SK-N-SH (cell line): Measurements from ENCODE around the gene INPP5A. TPM values are rescaled to one million over a fixed set of nuclear protein-coding genes. Genes with fewer than 3 reads are reported as not detected.

ENCODE experiments used
- CTCF ChIA-PET: fragments of 300-600, 350-600 bp; formaldehyde crosslinking; extraction: SDS; loops from one replicate; lab custom pipeline; 2021; lab: Yijun Ruan, JAX
- POLR2A ChIA-PET: fragments of 350-600 bp; sonication (Branson Sonifier 250); formaldehyde crosslinking; extraction: SDS; loops from one replicate; lab custom pipeline; 2020; ENCODE audit warnings: antibody characterized with exemption, inconsistent platforms; lab: Yijun Ruan, JAX
- DNase-seq: peaks from one replicate; pipeline ENCODE4 v3.0.0; 2012
- H2AFZ ChIP-seq: fragments of 200-600 bp; sonication (generic); 2 replicates; pipeline ENCODE4 v1.8.1; 2016; ENCODE audit warnings: antibody characterized with exemption, mild to moderate bottlenecking, low read depth
- H3F3A ChIP-seq: fragments of 200-600 bp; sonication (generic); replicated peaks from 2 replicates; pipeline ENCODE3; 2016; ENCODE audit warnings: antibody characterized with exemption, mild to moderate bottlenecking; ENCODE audit not compliant: insufficient read depth
- H3K27ac ChIP-seq, 2 experiments: fragments of 200-500 bp in 1 of 2; fragments of 200-600 bp in 1 of 2; sonication (Bioruptor generic) in 1 of 2; sonication (generic), shearing (Covaris generic) in 1 of 2; 2 replicates each; pipeline versions ENCODE4 v1.5.1 to v1.6.1; 2014 to 2016; ENCODE audit warnings: low read depth in 2 of 2, inconsistent platforms in 1 of 2, low read length in 1 of 2, mild to moderate bottlenecking in 1 of 2, mixed read lengths in 1 of 2
- H3K27me3 ChIP-seq: fragments of 200-600 bp; sonication (generic), shearing (Covaris generic); 2 replicates; pipeline ENCODE4 v1.6.1; 2016; ENCODE audit warnings: mixed run types; ENCODE audit not compliant: insufficient read depth
- H3K36me3 ChIP-seq, 2 experiments: fragments of 200-500 bp in 1 of 2; fragments of 200-600 bp in 1 of 2; sonication (Bioruptor generic) in 1 of 2; sonication (generic) in 1 of 2; replicated peaks in 1 of 2; 2 replicates each; pipeline versions ENCODE3 to v1.5.1; 2014 to 2016; ENCODE audit warnings: low read length in 1 of 2, mild to moderate bottlenecking in 1 of 2; ENCODE audit not compliant: insufficient read depth in 2 of 2, control insufficient read depth in 1 of 2
- H3K4me1 ChIP-seq, 2 experiments: fragments of 200-500 bp in 1 of 2; fragments of 200-600 bp in 1 of 2; sonication (Bioruptor generic) in 1 of 2; sonication (generic), shearing (Covaris generic) in 1 of 2; 2 replicates each; pipeline versions ENCODE4 v1.5.1 to v1.6.1; 2014 to 2016; ENCODE audit warnings: low read depth in 1 of 2, low read length in 1 of 2, mixed run types in 1 of 2; ENCODE audit not compliant: insufficient read depth in 2 of 2, control insufficient read depth in 1 of 2
- H3K4me2 ChIP-seq: fragments of 200-600 bp; sonication (generic), shearing (Covaris generic); 2 replicates; pipeline ENCODE4 v1.6.1; 2017; ENCODE audit warnings: mixed run types
- H3K4me3 ChIP-seq, 2 experiments: fragments of 200-500 bp in 1 of 2; fragments of 200-600 bp in 1 of 2; sonication (Bioruptor generic) in 1 of 2; sonication (generic), shearing (Covaris generic) in 1 of 2; 2 replicates each; pipeline versions ENCODE4 v1.5.1 to v1.8.1; 2014 to 2016; ENCODE audit warnings: low read depth in 2 of 2, inconsistent platforms in 1 of 2, low read length in 1 of 2, mild to moderate bottlenecking in 1 of 2, mixed read lengths in 1 of 2, moderate library complexity in 1 of 2
- H3K79me2 ChIP-seq: fragments of 200-600 bp; sonication (generic); 2 replicates; pipeline ENCODE4 v1.8.1; 2017; ENCODE audit warnings: mild to moderate bottlenecking; ENCODE audit not compliant: insufficient read depth
- H3K9ac ChIP-seq: fragments of 200-600 bp; sonication (generic); 2 replicates; pipeline ENCODE4 v1.6.1; 2017; ENCODE audit warnings: mixed run types
- H3K9me2 ChIP-seq: fragments of 200-600 bp; sonication (generic); 2 replicates; pipeline ENCODE4 v1.6.1; 2017; ENCODE audit warnings: mixed run types
- H3K9me3 ChIP-seq: fragments of 200-600 bp; sonication (generic); 2 replicates; pipeline ENCODE4 v1.6.1; 2017; ENCODE audit warnings: mixed run types, mild to moderate bottlenecking, moderate library complexity
- H4K20me1 ChIP-seq: fragments of 200-600 bp; sonication (generic); 2 replicates; pipeline ENCODE4 v1.6.1; 2017; ENCODE audit warnings: mild to moderate bottlenecking, mixed run types; ENCODE audit not compliant: insufficient read depth
- CTCF ChIP-seq: fragments of 200-600 bp; sonication (generic); IDR thresholded peaks from 2 replicates; pipeline ENCODE4 v1.6.1; 2017; ENCODE audit warnings: antibody characterized with exemption, mild to moderate bottlenecking, moderate library complexity
- EP300 ChIP-seq, 2 experiments: IDR thresholded peaks; 2 replicates each; pipeline versions ENCODE4 v1.4.0 to v1.6.1; 2012; ENCODE audit warnings: borderline replicate concordance in 1 of 2, low read depth in 1 of 2, low read length in 1 of 2
- FOSL2 ChIP-seq: IDR thresholded peaks from 2 replicates; pipeline ENCODE4 v1.4.0; 2012; ENCODE audit warnings: low read depth, mild to moderate bottlenecking, moderate library complexity, borderline replicate concordance
- FOXJ3 ChIP-seq: sonication (generic); formaldehyde crosslinking; IDR thresholded peaks from 2 replicates; pipeline ENCODE4 v1.5.1; 2020; ENCODE audit warnings: mild to moderate bottlenecking, missing genetic modification reagents
- GABPA ChIP-seq: IDR thresholded peaks from 2 replicates; pipeline ENCODE4 v1.4.0; 2012; ENCODE audit warnings: low read depth, mild to moderate bottlenecking
- JUND ChIP-seq: IDR thresholded peaks from 2 replicates; pipeline ENCODE4 v1.4.0; 2012
- MAX ChIP-seq: IDR thresholded peaks from 2 replicates; pipeline ENCODE4 v1.4.0; 2012; ENCODE audit warnings: low read depth
- NFIC ChIP-seq: IDR thresholded peaks from 2 replicates; pipeline ENCODE4 v1.4.0; 2012; ENCODE audit warnings: borderline replicate concordance
- PBX3 ChIP-seq: IDR thresholded peaks from 2 replicates; pipeline ENCODE4; 2012
- POLR2AphosphoS5 ChIP-seq: IDR thresholded peaks from 2 replicates; pipeline ENCODE4 v1.6.1; 2012; ENCODE audit warnings: low read depth, low read length
- RCOR1 ChIP-seq: fragments of 150-350 bp; IDR thresholded peaks from 2 replicates; pipeline ENCODE4 v1.6.1; 2017; ENCODE audit warnings: antibody characterized with exemption, low read length
- RFX5 ChIP-seq: IDR thresholded peaks from 2 replicates; pipeline ENCODE4 v1.6.1; 2012; ENCODE audit warnings: mild to moderate bottlenecking, improper control_type of control experiment, low read length
- RXRA ChIP-seq: IDR thresholded peaks from 2 replicates; pipeline ENCODE4 v1.4.0; 2012; ENCODE audit warnings: low read depth, mild to moderate bottlenecking, borderline replicate concordance
- SIN3A ChIP-seq: IDR thresholded peaks from 2 replicates; pipeline ENCODE4 v1.6.1; 2012; ENCODE audit warnings: low read depth, mild to moderate bottlenecking, low read length, moderate library complexity, borderline replicate concordance
- TAF1 ChIP-seq: IDR thresholded peaks from 2 replicates; pipeline ENCODE4 v1.6.1; 2012; ENCODE audit warnings: low read depth, mild to moderate bottlenecking, low read length, moderate library complexity, borderline replicate concordance
- TCF12 ChIP-seq: IDR thresholded peaks from 2 replicates; pipeline ENCODE4 v1.4.0; 2012
- TEAD4 ChIP-seq: IDR thresholded peaks from 2 replicates; pipeline ENCODE4 v1.4.0; 2012; ENCODE audit warnings: mild to moderate bottlenecking, borderline replicate concordance; ENCODE audit not compliant: insufficient read depth
- YY1 ChIP-seq: IDR thresholded peaks from 2 replicates; pipeline ENCODE4 v1.4.0; 2012; ENCODE audit warnings: low read depth, mild to moderate bottlenecking
- WGBS: methylation state at CpG from one replicate; pipeline ENCODE4 v1.1.6; 2017; ENCODE audit warnings: low lambda C conversion rate; 5-methylcytosine and 5-hydroxymethylcytosine counted together
- polyA plus RNA-seq, 3 experiments: library from polyadenylated mRNA; depleted of rRNA; stranded (reverse); fragments of >200 nt; gene quantifications; 2 replicates each; pipeline ENCODE4 v1.2.3, GENCODE V29; 2012

INPP5A gene
- polyA plus RNA-seq, 1 of the 3 experiments (the other 2 are of a cell fraction) = 12.0 TPM

- H3K9ac ChIP-seq = no peak overlapping the region
- no peak overlapping the region for H2AFZ ChIP-seq
- H4K20me1 ChIP-seq = peaks cover 40% of the 10 kb centered on the region
- H3K9me3 ChIP-seq = no peaks in the 10 kb centered on the region
- peaks cover 14 to 25% of the 10 kb centered on the region in 2 experiments; a peak in 3 of 4 replicates for H3K4me1 ChIP-seq
- WGBS = 89% methylated on average over 21 of the region's 26 CpGs
- H3K4me2 ChIP-seq = peak overlapping the region; percentile 64
- no peak overlapping the region for H3K27ac ChIP-seq
- TF ChIP-seq TAF1 (no peak), RFX5 (no peak), GABPA (no peak), FOSL2 (no peak), PBX3 (no peak)
- TF ChIP-seq, all 33 proteins: peak for 0
- Histone ChIP-seq H3K27me3 (no peaks in the 10 kb centered on the region), H3K79me2 (peaks cover 23% of the 10 kb centered on the region; the same call in 1 of the 2 replicates), H3F3A (peaks cover 13% of the 10 kb centered on the region), H3K36me3 (no peaks in the 10 kb centered on the region), H3K9me2 (no peaks in the 10 kb centered on the region), H3K4me3 (no peak overlapping the region)
- no peak for DNase-seq
- CTCF ChIA-PET = interaction anchor here (0.7 kb wide), 1 partner anchor 168 kb away, joined by 3 read pairs; no protein-coding TSS in a partner anchor
- POLR2A ChIA-PET = interaction anchor here (0.6 kb wide), 1 partner anchor 682 kb away, joined by 3 read pairs; no protein-coding TSS in a partner anchor
These were observed 33.4 kb downstream of the INPP5A start for GRCh38 chr10:132570771-132571649.

- no peak overlapping the region for H3K4me3 ChIP-seq
- peaks cover 13% of the 10 kb centered on the region for H3F3A ChIP-seq
- ChIA-PET POLR2A (interaction anchor here (0.6 kb wide), 1 partner anchor 681 kb away, joined by 3 read pairs; no protein-coding TSS in a partner anchor), CTCF (interaction anchor here (0.8 kb wide), 1 partner anchor 53 kb away, joined by 4 read pairs; no protein-coding TSS in a partner anchor)
- peak; percentile 65 for DNase-seq
- H3K9me2 ChIP-seq = no peaks in the 10 kb centered on the region
- H3K36me3 ChIP-seq = no peaks in the 10 kb centered on the region
- peaks cover 14 to 27% of the 10 kb centered on the region in 2 experiments; a peak in 3 of 4 replicates for H3K4me1 ChIP-seq
- no peak overlapping the region for H2AFZ ChIP-seq
- peak overlapping the region; percentile 64 for H3K4me2 ChIP-seq
- WGBS = 49% methylated on average over 12 of the region's 23 CpGs
- H4K20me1 ChIP-seq = peaks cover 48% of the 10 kb centered on the region
- H3K79me2 ChIP-seq = peaks cover 23% of the 10 kb centered on the region; the same call in 1 of the 2 replicates
- no peaks in the 10 kb centered on the region for H3K9me3 ChIP-seq
- peak overlapping the region in 1 of 2 experiments; percentile 35; a peak in 2 of 4 replicates for H3K27ac ChIP-seq
- no peak overlapping the region for H3K9ac ChIP-seq
- no peaks in the 10 kb centered on the region for H3K27me3 ChIP-seq
- TF ChIP-seq YY1 (no peak), MAX (peak; percentile 45; the same call in 1 of the 2 replicates), CTCF (peak; percentile 14; the same call in 1 of the 2 replicates), GABPA (no peak), PBX3 (peak; percentile 52), TEAD4 (no peak), NFIC (0 out of 2 replicates have a peak, but pooled peaks have one; percentile 43), FOSL2 (peak; percentile 81; the same call in 1 of the 2 replicates), FOXJ3 (CRISPR knock-in tag) (no peak), RCOR1 (no peak), EP300 (IDR thresholded peaks at IDR 0.05; ENCODE audit: borderline replicate concordance in 1 of 2, low read depth in 1 of 2, low read length in 1 of 2) (peak in 1 of 2 experiments; percentile 39; a peak in 1 of 4 replicates), RFX5 (no peak), POLR2AphosphoS5 (no peak), RXRA (no peak), JUND (peak; percentile 72), SIN3A (no peak), TCF12 (peak; percentile 74)
These were observed 34.3 kb downstream of the INPP5A start for GRCh38 chr10:132571650-132572544.
